Type B pancreatic cell (in vitro differentiated cells): ENCODE measurements around the gene BRMS1L. TPM values are rescaled to one million over a fixed set of nuclear protein-coding genes. Genes with fewer than 3 reads are reported as not detected.
"Not testable (repeated sequence)": the region's sequence is repeated elsewhere in the genome, so short reads cannot be mapped to it uniquely, and the experiment has no call there.

Experiments
- DNase-seq: peaks from one replicate; pipeline ENCODE4 v3.0.0; 2021; ENCODE audit warnings: mixed read lengths; ENCODE audit not compliant: unreplicated experiment; ENCODE audit errors: extremely low spot score
- H3K27ac Mint-ChIP-seq: 2 replicates; pipeline ENCODE4 v1.8.0; 2021; ENCODE audit warnings: mild to moderate bottlenecking, mixed read lengths
- H3K27me3 Mint-ChIP-seq: 2 replicates; pipeline ENCODE4 v1.8.0; 2021; ENCODE audit warnings: mixed read lengths
- H3K36me3 Mint-ChIP-seq: 2 replicates; pipeline ENCODE4 v1.8.0; 2021; ENCODE audit warnings: mixed read lengths
- H3K4me1 Mint-ChIP-seq: one replicate; pipeline ENCODE4 v1.8.0; 2021; ENCODE audit warnings: mixed read lengths; ENCODE audit not compliant: unreplicated experiment
- H3K4me3 Mint-ChIP-seq: 2 replicates; pipeline ENCODE4 v1.8.0; 2021; ENCODE audit warnings: mild to moderate bottlenecking, mixed read lengths
- H3K9me3 Mint-ChIP-seq: 2 replicates; pipeline ENCODE4 v1.8.0; 2021; ENCODE audit warnings: mixed read lengths
- CTCF ChIP-seq: fragments of 200-600 bp; sonication (generic); conservative IDR thresholded peaks from 2 replicates; pipeline ENCODE4 v1.5.0; 2021; ENCODE audit warnings: antibody characterized with exemption, mild to moderate bottlenecking
- total RNA-seq: library from RNA; stranded (reverse); gene quantifications from 2 replicates; pipeline ENCODE4 v1.2.1, GENCODE V29; 2021; ENCODE audit warnings: low replicate concordance

BRMS1L gene
- total RNA-seq, 1 donor from 2014 or later = 14.6 TPM

GRCh38 chr14:35819591-35820540, 6.3 kb upstream of the BRMS1L start:
- no peak for TF ChIP-seq CTCF
- Mint-ChIP-seq H3K4me1 (no peaks in the 10 kb centered on the region), H3K4me3 (no peak overlapping the region), H3K36me3 (no peaks in the 10 kb centered on the region), H3K9me3 (no peaks in the 10 kb centered on the region), H3K27ac (no peak overlapping the region), H3K27me3 (no peaks in the 10 kb centered on the region)
- DNase-seq = no peak

- no peak for DNase-seq
- Mint-ChIP-seq H3K4me1 (peaks cover 4% of the 10 kb centered on the region), H3K9me3 (no peaks in the 10 kb centered on the region), H3K36me3 (no peaks in the 10 kb centered on the region), H3K27ac (no peak overlapping the region), H3K27me3 (no peaks in the 10 kb centered on the region), H3K4me3 (no peak overlapping the region)
- TF ChIP-seq CTCF = peak; percentile 48
These were observed 4.3 kb upstream of the BRMS1L start for GRCh38 chr14:35821564-35822411.

GRCh38 chr14:35822501-35822900, 3.6 kb upstream of the BRMS1L start:
- Mint-ChIP-seq H3K4me1 (peaks cover 10% of the 10 kb centered on the region), H3K27ac (no peak overlapping the region), H3K9me3 (no peaks in the 10 kb centered on the region), H3K4me3 (peak overlapping the region; percentile 10), H3K27me3 (no peaks in the 10 kb centered on the region), H3K36me3 (no peaks in the 10 kb centered on the region)
- no peak for DNase-seq
- TF ChIP-seq CTCF = no peak

GRCh38 chr14:35824446-35825165, 1.5 kb upstream of the BRMS1L start:
- H3K36me3 Mint-ChIP-seq, H3K4me3 Mint-ChIP-seq, H3K9me3 Mint-ChIP-seq, H3K27ac Mint-ChIP-seq, DNase-seq, H3K27me3 Mint-ChIP-seq: not testable (repeated sequence)
- H3K4me1 Mint-ChIP-seq = peaks cover 18% of the 10 kb centered on the region

GRCh38 chr14:35825968-35826217, 245 bp upstream of the BRMS1L start:
- Mint-ChIP-seq H3K27me3 (no peaks in the 10 kb centered on the region), H3K36me3 (no peaks in the 10 kb centered on the region), H3K4me3 (peak overlapping the region; percentile 91), H3K9me3 (no peaks in the 10 kb centered on the region), H3K4me1 (peaks cover 18% of the 10 kb centered on the region), H3K27ac (peak overlapping the region; percentile 83)
- TF ChIP-seq CTCF = no peak
- DNase-seq = no peak
